Heart left ventricle (tissue), 16 donors: ENCODE data around the gene RAB33A. TPM values are rescaled to one million over a fixed set of nuclear protein-coding genes. Genes with fewer than 3 reads are reported as not detected.

Experiments used
- ATAC-seq, 4 donors: fragments of 200-7000 bp; cut with Tn5 transposase; one replicate each; pipeline ENCODE4 v1.9.1; 2020 to 2022; ENCODE audit warnings: moderate library complexity in 4 of 4, mild to moderate bottlenecking in 3 of 4, moderate number of reproducible peaks in 1 of 4
- DNase-seq, 5 donors: peaks; one replicate each; pipeline ENCODE4 v3.0.0-alpha.2; 2020
- H3K27ac ChIP-seq, 12 donors: fragments of 200-600 bp; sonication (generic) in 4 of 12; one replicate each; pipeline versions ENCODE4 v1.5.0 to v1.8.0; 2016 to 2022; ENCODE audit warnings: mild to moderate bottlenecking in 2 of 12
- H3K27me3 ChIP-seq, 9 donors: fragments of 200-600 bp; sonication (generic) in 2 of 9; one replicate each; pipeline versions ENCODE4 v1.5.1 to v1.8.0; 2016 to 2022; ENCODE audit warnings: mild to moderate bottlenecking in 3 of 9
- H3K36me3 ChIP-seq, 9 donors: fragments of 200-600 bp; sonication (generic) in 2 of 9; one replicate each; pipeline versions ENCODE4 v1.5.0 to v1.8.0; 2018 to 2022; ENCODE audit warnings: mild to moderate bottlenecking in 2 of 9
- H3K4me1 ChIP-seq, 12 donors: fragments of 200-600 bp; sonication (generic) in 4 of 12; one replicate each; pipeline versions ENCODE4 v1.5.0 to v1.8.0; 2016 to 2022; ENCODE audit warnings: mild to moderate bottlenecking in 3 of 12
- H3K4me3 ChIP-seq, 12 donors: fragments of 200-600 bp; sonication (generic) in 4 of 12; one replicate each; pipeline versions ENCODE4 v1.5.0 to v1.8.0; 2017 to 2022; ENCODE audit warnings: mild to moderate bottlenecking in 9 of 12, moderate library complexity in 4 of 12
- H3K9me3 ChIP-seq, 12 donors: fragments of 200-600 bp; sonication (generic) in 4 of 12; one replicate each; pipeline versions ENCODE4 v1.5.0 to v1.8.0; 2016 to 2022; ENCODE audit warnings: mild to moderate bottlenecking in 1 of 12
- CTCF ChIP-seq, 12 donors: fragments of 200-600 bp; sonication (generic) in 4 of 12; IDR thresholded peaks; one replicate each; pipeline versions ENCODE4 v1.5.0 to v1.8.0; 2018 to 2022; ENCODE audit warnings: antibody characterized with exemption in 12 of 12, mild to moderate bottlenecking in 5 of 12
- POLR2A ChIP-seq, 2 donors: fragments of 450-650 bp; IDR thresholded peaks; one replicate each; pipeline ENCODE4 v1.6.1; 2017; ENCODE audit warnings: antibody characterized with exemption in 2 of 2, mild to moderate bottlenecking in 2 of 2, moderate library complexity in 2 of 2
- WGBS, 4 donors: extraction: QIAGEN DNeasy Blood & Tissue Kit in 2 of 4; methylation state at CpG; one replicate each; pipeline versions ENCODE4 v1.1.5 to v1.1.7; 2013 to 2018; 5-methylcytosine and 5-hydroxymethylcytosine counted together
- intact Hi-C, 10 donors: fragments of 100-400 bp; cut with DNase I; formaldehyde crosslinking; loops; one replicate each; pipeline versions ENCODE4 v1.11.1 to v1.14.2; 2022
- polyA plus RNA-seq, 2 donors: library from polyadenylated mRNA; stranded (reverse); fragments of 200-250 nt; gene quantifications; one replicate each; pipeline ENCODE4 v1.2.3, GENCODE V29; 2013
- total RNA-seq, 9 donors: library from RNA; depleted of rRNA in 2 of 9; stranded (reverse); fragments of >200 nt in 2 of 9; fragmentation: NEBNext Ultra II Directional in 3 of 9; extraction: Animal tissue kit (Norgen Biotek cat#: 25700) in 3 of 9; gene quantifications; one replicate each; pipeline versions ENCODE4 v1.1.0 to v1.2.4, GENCODE V29; 2016 to 2023
- donor health status: ischemic (EF 13 %, LVEDD 7.1; RV severe dilation, severe dysfunction).
- donor health status: healthy with polysubstance abuse.
- donor health status: DM: no; HTN: yes; CAD: no.
- donor health status: DM: no; HTN: no; CAD: no.
- donor health status: ischemic (EF 25% LVEDD 6.9; RV normal size, moderate dysfunction).
- donor health status: ischemic (EF 25% LVEDD 5.7; RV mildly dilated, moderate dysfunction).
- donor health status: healthy.
- donor health status: DM: yes; HTN: yes; CAD: no.
- donor health status: ischemic (EF 35%, LVEDD 5.7; RV mildly dilated, moderate dysfunction).
- donor health status: nonischemic (EF 11% LVEDD 7.7; RV severe dilation, severe dysfunction).
- donor health status: DM: yes; HTN: yes; CAD: no.
- donor health status: PGD.
- donor health status: ischemic (EF 29% LVEDD 5.4; RV normal size, mild dysfunction).
- donor health status: nonischemic (EF 23%, LVEDD 6.1; RV moderate dilation, normal function).

Gene RAB33A
- total and polyA plus RNA-seq, 11 donors = 0.23 to 7.9 (median 1.5) TPM

GRCh38 chrX:130170752-130171445 lies 863 bp upstream of the RAB33A start:
- peaks cover 0 to 45% (median 19%) of the 10 kb centered on the region in 12 donors for H3K4me1 ChIP-seq
- H3K9me3 ChIP-seq = no peaks in the 10 kb centered on the region
- ATAC-seq (peak; percentile 34 to 68 (median 60)), DNase-seq (peak; percentile 35 to 64 (median 49))
- TF ChIP-seq CTCF (IDR thresholded peaks at IDR 0.05) (no peak), POLR2A (IDR thresholded peaks at IDR 0.05) (no peak)
- H3K36me3 ChIP-seq = no peaks in the 10 kb centered on the region
- H3K27ac ChIP-seq = peak overlapping the region in 1 of 12 donors; percentile 83
- H3K27me3 ChIP-seq = peaks cover 0 to 4% (median 0%) of the 10 kb centered on the region in 9 donors
- H3K4me3 ChIP-seq = peak overlapping the region; percentile 38 to 62 (median 54)
- intact Hi-C loops = loop anchor here in 4 of 10 donors (5.0 to 10.0 kb wide), 3 partner anchors 46 to 236 kb away; no protein-coding TSS in a partner anchor
- WGBS, 4 donors = 1 to 43% (median 22%) methylated on average over 25 to 36 of the region's 36 CpGs

GRCh38 chrX:130172127-130172845 lies 524 bp downstream of the RAB33A start:
- intact Hi-C loops = loop anchor here in 4 of 10 donors (5.0 to 10.0 kb wide), 3 partner anchors 47 to 237 kb away; no protein-coding TSS in a partner anchor
- DNase-seq = no peak
- no peaks in the 10 kb centered on the region for H3K9me3 ChIP-seq
- H3K27ac ChIP-seq = peak overlapping the region in 3 of 12 donors; percentile 2 to 85 (median 83)
- peaks cover 0 to 35% (median 12%) of the 10 kb centered on the region in 12 donors for H3K4me1 ChIP-seq
- peaks cover 0 to 4% (median 0%) of the 10 kb centered on the region in 9 donors for H3K27me3 ChIP-seq
- TF ChIP-seq POLR2A (IDR thresholded peaks at IDR 0.05) = no peak
- no peak for TF ChIP-seq CTCF (IDR thresholded peaks at IDR 0.05)
- H3K4me3 ChIP-seq = peak overlapping the region in 11 of 12 donors; percentile 38 to 62 (median 55)
- ATAC-seq = no peak
- no peaks in the 10 kb centered on the region for H3K36me3 ChIP-seq
- WGBS, 4 donors = 35 to 68% (median 48%) methylated on average over 30 to 34 of the region's 34 CpGs

GRCh38 chrX:130173190-130173895 lies 1.6 kb downstream of the RAB33A start:
- Histone ChIP-seq H3K27me3 (peaks cover 0 to 2% (median 0%) of the 10 kb centered on the region in 9 donors), H3K36me3 (no peaks in the 10 kb centered on the region), H3K27ac (peak overlapping the region in 11 of 12 donors; percentile 49 to 85 (median 67)), H3K9me3 (no peaks in the 10 kb centered on the region), H3K4me1 (peaks cover 0 to 35% (median 12%) of the 10 kb centered on the region in 12 donors), H3K4me3 (peak overlapping the region in 3 of 12 donors; percentile 60 to 62 (median 60))
- ATAC-seq = peak; percentile 17 to 65 (median 57)
- WGBS, 4 donors = 27 to 47% (median 37%) methylated on average over 7 of the region's 7 CpGs
- intact Hi-C loops = loop anchor here in 4 of 10 donors (5.0 to 10.0 kb wide), 3 partner anchors 49 to 239 kb away; no protein-coding TSS in a partner anchor
- no peak for TF ChIP-seq CTCF (IDR thresholded peaks at IDR 0.05)
- TF ChIP-seq POLR2A (IDR thresholded peaks at IDR 0.05) = no peak
- DNase-seq = peak in 4 of 5 donors; percentile 24 to 57 (median 41)
